ENCODE measurements around the gene RPGRIP1. TPM values are rescaled to one million over a fixed set of nuclear protein-coding genes. Genes with fewer than 3 reads are reported as not detected.
A peak's percentile ranks its signal among the peaks of the same experiment; 100 is the strongest.

Gene RPGRIP1
- total and polyA plus RNA-seq, 2 donors from 2014 or later, result 0.47 TPM; not detected in 1

- peaks cover 3 to 24% (median 22%) of the 10 kb centered on the region in 3 donors for H3K4me1 ChIP-seq (ENCODE audit: control insufficient read depth in 2 of 3, insufficient read depth in 2 of 3, low read depth in 1 of 3, low read length in 3 of 3)
- H3K36me3 ChIP-seq (ENCODE audit: control insufficient read depth in 2 of 3, insufficient read depth in 3 of 3, low read length in 3 of 3), result peaks cover 13 to 33% (median 17%) of the 10 kb centered on the region in 3 donors
- DNase-seq (peak in 1 of 5 donors; percentile 21), FAIRE-seq (no peak)
- no peaks in the 10 kb centered on the region for H3K9me3 ChIP-seq (ENCODE audit: control insufficient read depth in 2 of 3, insufficient read depth in 1 of 3, low read length in 3 of 3)
- H3K27ac ChIP-seq (ENCODE audit: low read depth in 2 of 2, low read length in 2 of 2), result peak overlapping the region in 1 of 2 donors; percentile 10
- no peaks in the 10 kb centered on the region for H3K27me3 ChIP-seq (ENCODE audit: control insufficient read depth, insufficient read depth, low read length)
- intact Hi-C loops (cut with DNase I), result no loop called here
- no peak overlapping the region for H3K4me3 ChIP-seq (ENCODE audit: low read length in 3 of 3)
- no peak for TF ChIP-seq CTCF (IDR thresholded peaks at IDR 0.05; ENCODE audit: borderline replicate concordance, extremely low read depth, insufficient read depth)
- H3K9ac ChIP-seq (ENCODE audit: low read length in 3 of 3), result no peak overlapping the region
Measured at GRCh38 chr14:21263284-21264024, 16.4 kb upstream of the RPGRIP1 start.

- intact Hi-C loops (cut with DNase I), result no loop called here
- Histone ChIP-seq H3K36me3 (ENCODE audit: control insufficient read depth in 2 of 3, insufficient read depth in 3 of 3, low read length in 3 of 3) (peaks cover 9 to 26% (median 12%) of the 10 kb centered on the region in 3 donors), H3K9ac (ENCODE audit: low read length in 3 of 3) (no peak overlapping the region), H3K27me3 (ENCODE audit: control insufficient read depth, insufficient read depth, low read length) (no peaks in the 10 kb centered on the region), H3K4me3 (ENCODE audit: low read length in 3 of 3) (no peak overlapping the region), H3K4me1 (ENCODE audit: control insufficient read depth in 2 of 3, insufficient read depth in 2 of 3, low read depth in 1 of 3, low read length in 3 of 3) (peaks cover 3 to 20% (median 19%) of the 10 kb centered on the region in 3 donors), H3K27ac (ENCODE audit: low read depth in 2 of 2, low read length in 2 of 2) (peak overlapping the region; percentile 10 to 15), H3K9me3 (ENCODE audit: control insufficient read depth in 2 of 3, insufficient read depth in 1 of 3, low read length in 3 of 3) (no peaks in the 10 kb centered on the region)
- FAIRE-seq (no peak), DNase-seq (no peak)
- TF ChIP-seq CTCF (IDR thresholded peaks at IDR 0.05; ENCODE audit: borderline replicate concordance, extremely low read depth, insufficient read depth), result no peak
Measured at GRCh38 chr14:21264025-21264801, 15.7 kb upstream of the RPGRIP1 start.

GRCh38 chr14:21267431-21267845, 12.4 kb upstream of the RPGRIP1 start:
- Histone ChIP-seq H3K36me3 (ENCODE audit: control insufficient read depth in 2 of 3, insufficient read depth in 3 of 3, low read length in 3 of 3) (peaks cover under 1 to 15% (median 2%) of the 10 kb centered on the region in 3 donors), H3K4me1 (ENCODE audit: control insufficient read depth in 2 of 3, insufficient read depth in 2 of 3, low read depth in 1 of 3, low read length in 3 of 3) (peaks cover 3 to 16% (median 15%) of the 10 kb centered on the region in 3 donors), H3K4me3 (ENCODE audit: low read length in 3 of 3) (peak overlapping the region; percentile 99), H3K27ac (ENCODE audit: low read depth in 2 of 2, low read length in 2 of 2) (peak overlapping the region; percentile 47 to 97), H3K27me3 (ENCODE audit: control insufficient read depth, insufficient read depth, low read length) (no peaks in the 10 kb centered on the region), H3K9me3 (ENCODE audit: control insufficient read depth in 2 of 3, insufficient read depth in 1 of 3, low read length in 3 of 3) (no peaks in the 10 kb centered on the region), H3K9ac (ENCODE audit: low read length in 3 of 3) (peak overlapping the region; percentile 100)
- FAIRE-seq (no peak), DNase-seq (peak in 2 of 5 donors; percentile 39 to 43)
- intact Hi-C loops (cut with DNase I), result no loop called here
- no peak for TF ChIP-seq CTCF (IDR thresholded peaks at IDR 0.05; ENCODE audit: borderline replicate concordance, extremely low read depth, insufficient read depth)
